Globus pallidus (tissue), 1 donor: ENCODE measurements around the gene UGDH.
A peak's percentile ranks its signal among the peaks of the same experiment; 100 is the strongest.
"Not testable (repeated sequence)": the region's sequence is repeated elsewhere in the genome, so short reads cannot be mapped to it uniquely, and the experiment has no call there.

Experiments used
- DNase-seq: peaks from one replicate; pipeline ENCODE4 v3.0.0-alpha.2; 2015; ENCODE audit warnings: low spot score

UGDH gene

DNA sequence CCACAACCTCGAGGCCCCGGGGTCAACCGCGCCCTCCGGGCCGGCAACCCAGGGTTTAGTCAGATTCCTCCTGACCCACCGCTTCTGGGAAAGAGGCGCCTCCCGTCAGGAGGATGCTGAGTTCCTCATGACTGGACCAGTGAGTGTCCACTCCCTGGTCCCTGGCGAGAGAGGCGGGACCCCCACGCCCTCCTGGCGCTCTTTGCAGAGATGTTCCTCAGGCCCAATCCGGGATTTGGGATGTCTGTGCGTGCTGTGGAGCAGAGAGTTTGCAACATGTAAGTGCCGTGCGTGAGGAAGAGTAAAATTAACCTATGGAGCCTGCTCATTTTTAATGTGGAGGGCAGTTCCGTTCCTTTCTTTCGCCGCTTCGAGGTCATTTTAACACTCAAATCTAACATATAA, 824 bp upstream of the UGDH start:
- DNase-seq: no peak

GRCh38 chr4:39526765-39527295, 409 bp downstream of the UGDH start:
- peak; percentile 30 for DNase-seq

- DNase-seq: no peak
Measured at GRCh38 chr4:39525822-39526690, 1.2 kb downstream of the UGDH start.

DNA sequence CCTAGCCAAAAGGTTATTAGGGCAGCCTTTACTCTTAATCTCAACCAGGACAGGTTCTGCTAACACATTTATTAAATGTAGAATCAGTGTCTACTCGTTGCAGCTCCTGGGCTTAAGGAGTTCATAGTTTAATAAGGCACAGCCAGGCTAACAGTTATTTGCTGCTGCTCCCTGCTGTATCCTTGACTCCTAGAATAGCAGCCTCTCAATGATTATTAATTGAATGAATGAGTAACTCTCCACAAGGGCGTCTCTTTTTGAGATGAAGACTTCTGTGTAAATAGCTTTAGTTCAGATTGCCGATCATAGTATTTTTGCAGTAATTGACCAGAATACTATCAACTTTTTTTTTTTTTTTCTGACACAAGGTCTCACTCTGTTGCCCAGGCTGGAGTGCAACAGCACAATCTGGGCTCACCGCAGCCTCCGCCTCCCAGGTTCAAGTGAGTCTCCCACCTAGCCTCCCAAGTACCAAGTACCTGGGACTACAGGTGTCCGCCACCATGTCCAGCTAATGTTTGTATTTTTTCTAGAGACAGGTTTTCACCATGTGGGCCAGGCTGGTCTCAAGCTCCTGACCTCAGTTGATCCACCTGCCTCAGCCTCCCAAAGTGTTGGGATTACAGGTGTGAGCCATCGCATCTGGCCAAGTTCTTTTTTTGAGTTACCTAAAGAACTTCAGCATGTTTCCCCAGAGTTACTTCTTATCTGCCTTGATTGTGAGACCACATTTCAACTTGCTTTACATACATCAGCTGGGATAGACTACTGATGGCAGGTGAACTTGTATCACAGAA, 2.9 kb downstream of the UGDH start:
- DNase-seq: no peak

DNA sequence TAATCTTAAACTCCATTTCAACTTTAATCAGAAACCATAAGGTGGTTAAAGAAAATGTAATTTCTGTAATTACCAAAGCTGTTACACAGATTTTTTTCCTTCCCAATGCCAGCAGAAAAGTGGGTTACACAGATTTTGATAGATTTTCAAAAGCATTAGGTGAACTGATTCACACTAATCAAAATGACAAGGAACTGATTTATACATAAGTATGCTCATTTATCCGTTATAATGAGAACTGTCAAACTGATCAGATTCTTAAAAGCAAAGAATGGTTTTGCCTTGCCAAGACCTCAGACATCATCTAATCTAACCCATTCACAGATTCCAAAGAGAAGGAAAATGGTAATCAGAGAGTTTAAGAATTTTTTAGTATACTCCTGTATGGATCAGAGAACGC, 5.2 kb downstream of the UGDH start:
- DNase-seq: no peak

DNA sequence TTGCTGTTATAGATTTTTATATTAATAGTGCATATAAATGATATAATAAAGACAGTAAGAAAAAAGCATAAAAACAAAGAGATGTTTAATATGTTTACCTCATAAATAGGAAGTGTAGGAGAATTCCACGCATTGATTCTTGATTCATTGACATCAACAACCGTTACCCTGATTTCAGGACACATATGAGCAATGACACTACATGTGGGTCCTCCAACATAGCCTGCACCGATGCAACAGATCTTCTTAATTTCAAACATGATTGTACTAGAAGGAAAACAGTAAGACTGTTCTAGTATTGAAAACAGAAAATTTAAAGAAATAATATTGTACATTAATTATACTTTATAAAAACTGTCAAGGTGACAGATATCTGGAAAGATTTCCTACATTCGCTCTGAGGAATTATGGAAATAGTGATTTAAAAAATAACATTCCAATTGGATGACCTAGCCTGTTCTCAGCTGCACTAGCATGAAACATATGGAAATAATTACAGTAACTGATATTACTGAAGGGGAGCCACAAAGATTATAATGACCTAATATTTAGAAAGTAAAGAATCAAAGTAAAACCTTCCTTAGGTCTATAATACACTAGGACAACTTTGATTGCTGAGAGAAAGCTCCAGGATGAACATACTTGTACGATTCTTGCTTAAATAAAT, 5.9 kb downstream of the UGDH start:
- no peak for DNase-seq

GRCh38 chr4:39518484-39518883, 8.8 kb downstream of the UGDH start:
- no peak for DNase-seq

- DNase-seq: no peak
Measured at GRCh38 chr4:39516407-39516966, 10.8 kb downstream of the UGDH start.

- DNase-seq: not testable (repeated sequence)
Measured at GRCh38 chr4:39515669-39516401, 11.4 kb downstream of the UGDH start.

DNA sequence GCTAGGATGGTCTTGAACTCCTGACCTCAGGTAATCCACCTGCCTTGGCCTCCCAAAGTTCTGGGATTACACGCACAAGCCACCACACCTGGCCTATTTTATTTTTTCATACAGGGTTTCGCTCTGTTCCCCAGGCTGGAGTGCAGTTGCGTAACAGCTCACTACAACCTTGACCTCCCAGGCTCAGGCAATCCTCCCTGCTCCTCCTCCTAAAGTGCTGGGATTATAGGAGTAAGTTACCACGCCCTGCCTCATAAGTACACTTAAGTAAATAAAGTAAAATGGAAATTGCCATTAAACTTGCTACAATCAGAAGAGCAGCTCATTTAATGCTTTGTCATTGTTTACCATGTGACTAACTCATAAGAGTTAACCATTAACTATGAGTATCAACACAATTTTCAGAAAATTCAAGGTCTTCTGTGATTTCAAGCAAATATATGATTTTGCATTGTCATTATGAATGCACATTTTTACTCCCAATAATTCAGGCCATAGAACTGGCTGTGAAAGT, 12.3 kb downstream of the UGDH start:
- DNase-seq: no peak

DNA sequence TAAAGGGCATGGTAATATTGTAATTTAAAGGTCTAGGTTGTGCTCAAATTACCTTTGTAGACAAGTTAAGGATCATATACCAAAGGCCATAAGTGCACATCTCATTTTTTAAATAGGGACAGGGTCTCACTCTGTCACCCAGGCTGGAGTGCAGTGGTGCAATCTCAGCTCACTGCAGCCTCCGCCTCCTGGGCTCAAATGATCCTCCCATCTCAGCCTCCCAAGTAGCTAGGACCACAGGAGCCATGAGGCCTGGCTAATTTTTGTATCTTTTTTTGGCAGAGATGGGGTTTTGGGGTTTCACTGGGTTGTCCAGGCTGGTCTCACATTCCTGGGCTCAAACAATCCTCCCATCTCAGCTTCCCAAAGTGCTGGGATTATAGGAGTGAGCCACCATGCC, 13.0 kb downstream of the UGDH start:
- DNase-seq: not testable (repeated sequence)

DNA sequence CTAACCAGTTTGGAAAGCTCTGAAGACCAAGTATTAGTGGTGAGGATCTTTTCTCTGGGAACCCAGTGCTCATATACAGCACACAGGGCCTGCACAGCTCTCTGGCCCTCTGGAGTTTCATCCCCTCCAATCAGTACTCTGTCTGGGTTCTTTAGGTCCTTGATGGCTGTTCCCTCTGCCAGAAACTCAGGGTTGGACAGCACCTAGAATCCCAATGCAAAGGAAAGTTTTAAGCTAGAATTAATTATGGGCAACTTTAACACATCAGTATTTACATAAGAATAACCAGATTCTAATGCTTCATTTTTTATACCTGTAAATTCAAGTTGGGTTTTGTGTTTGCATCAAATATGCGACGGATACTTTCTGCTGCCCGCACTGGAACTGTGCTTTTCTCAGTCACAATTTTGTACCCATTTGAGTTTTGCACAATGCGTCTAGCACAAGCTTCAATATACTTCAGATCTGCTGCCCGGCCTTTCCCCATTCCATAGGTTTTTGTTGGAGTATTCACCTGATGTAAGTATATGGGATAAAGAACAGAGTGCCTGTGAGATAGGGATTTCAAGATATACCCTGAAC, 16.8 kb downstream of the UGDH start:
- DNase-seq: no peak

DNA sequence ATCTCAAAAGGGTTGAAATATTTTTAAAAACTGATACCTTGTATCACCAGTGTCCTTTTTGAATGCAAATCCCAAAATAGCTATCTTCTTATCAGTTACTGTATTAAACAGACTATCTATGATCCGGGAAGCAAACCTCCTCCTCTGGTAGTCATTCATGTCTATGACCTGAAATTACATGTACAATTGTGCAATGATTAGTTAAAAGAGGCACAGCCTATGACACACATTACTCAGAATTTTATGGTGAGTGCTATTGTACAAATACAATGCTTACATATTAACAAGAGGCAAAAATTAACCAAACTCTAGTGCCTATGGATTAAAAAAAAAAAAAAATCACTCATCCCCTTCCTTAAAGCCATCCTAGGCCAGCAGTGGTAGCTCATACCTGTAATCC, 21.7 kb downstream of the UGDH start:
- DNase-seq: no peak

DNA sequence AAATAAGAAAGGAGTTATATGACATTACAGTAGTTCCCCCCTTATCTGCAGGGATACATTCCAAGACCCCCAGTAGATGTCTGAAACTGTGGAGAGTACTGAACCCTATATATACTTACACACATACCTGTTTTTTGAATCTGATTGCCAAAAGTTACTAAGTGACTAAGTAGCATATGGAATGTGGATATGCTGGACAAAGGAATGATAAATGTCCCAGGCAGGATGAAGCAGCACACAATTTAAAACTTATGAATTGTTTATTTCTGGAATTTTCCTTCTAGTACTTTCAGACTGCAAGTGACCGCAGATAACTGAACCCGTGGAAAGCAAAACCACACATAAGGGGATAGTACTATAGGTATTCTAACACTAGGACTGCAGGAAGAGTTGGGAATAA, 22.7 kb downstream of the UGDH start:
- DNase-seq: no peak

- DNase-seq: not testable (repeated sequence)
Measured at GRCh38 chr4:39502664-39503035, 24.6 kb downstream of the UGDH start.

DNA sequence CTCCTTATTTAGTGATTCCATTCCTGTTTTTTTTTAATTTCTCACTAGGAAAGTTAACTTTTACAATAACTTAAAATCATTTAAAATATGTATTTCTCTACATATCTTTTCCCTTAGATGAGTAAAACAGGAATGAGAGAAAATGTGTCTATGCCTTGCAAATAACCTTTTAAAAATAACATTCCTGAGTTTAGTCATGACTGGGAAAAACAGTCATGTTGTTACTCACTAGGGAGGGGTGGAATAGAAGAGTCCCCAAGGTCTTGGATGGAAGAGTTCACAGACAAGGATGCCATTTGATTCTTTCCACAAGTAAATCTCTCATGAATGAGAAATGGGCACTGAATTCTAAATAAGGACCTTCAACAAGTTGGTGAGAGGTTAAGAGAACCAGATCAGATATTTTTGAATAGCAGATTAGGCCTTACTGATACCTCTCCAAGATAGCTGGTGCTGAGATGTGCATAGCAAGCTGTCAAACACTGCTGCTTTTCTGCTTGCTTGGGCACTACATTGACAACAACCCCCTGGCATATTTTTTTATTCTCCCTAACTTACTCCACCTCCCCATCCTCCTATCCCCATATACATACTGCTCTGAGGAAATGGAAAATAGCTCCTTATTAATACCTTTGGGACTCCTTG, 25.1 kb downstream of the UGDH start:
- no peak for DNase-seq

DNA sequence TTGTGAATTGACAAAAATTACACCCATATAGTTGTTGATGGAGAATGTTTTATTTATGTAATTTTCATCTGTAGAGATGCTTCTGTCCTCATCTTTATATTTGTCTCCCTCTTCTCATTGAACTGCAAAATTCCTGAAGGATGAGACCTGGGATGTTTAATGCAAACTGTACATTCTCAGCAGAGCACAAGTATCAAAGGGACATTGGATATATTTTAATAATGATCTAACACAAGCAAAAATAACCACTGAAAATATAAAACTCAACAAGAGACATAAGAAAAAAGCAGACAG, 28.6 kb downstream of the UGDH start:
- no peak for DNase-seq

GRCh38 chr4:39497909-39498726, 29.1 kb downstream of the UGDH start:
- DNase-seq: no peak

DNA sequence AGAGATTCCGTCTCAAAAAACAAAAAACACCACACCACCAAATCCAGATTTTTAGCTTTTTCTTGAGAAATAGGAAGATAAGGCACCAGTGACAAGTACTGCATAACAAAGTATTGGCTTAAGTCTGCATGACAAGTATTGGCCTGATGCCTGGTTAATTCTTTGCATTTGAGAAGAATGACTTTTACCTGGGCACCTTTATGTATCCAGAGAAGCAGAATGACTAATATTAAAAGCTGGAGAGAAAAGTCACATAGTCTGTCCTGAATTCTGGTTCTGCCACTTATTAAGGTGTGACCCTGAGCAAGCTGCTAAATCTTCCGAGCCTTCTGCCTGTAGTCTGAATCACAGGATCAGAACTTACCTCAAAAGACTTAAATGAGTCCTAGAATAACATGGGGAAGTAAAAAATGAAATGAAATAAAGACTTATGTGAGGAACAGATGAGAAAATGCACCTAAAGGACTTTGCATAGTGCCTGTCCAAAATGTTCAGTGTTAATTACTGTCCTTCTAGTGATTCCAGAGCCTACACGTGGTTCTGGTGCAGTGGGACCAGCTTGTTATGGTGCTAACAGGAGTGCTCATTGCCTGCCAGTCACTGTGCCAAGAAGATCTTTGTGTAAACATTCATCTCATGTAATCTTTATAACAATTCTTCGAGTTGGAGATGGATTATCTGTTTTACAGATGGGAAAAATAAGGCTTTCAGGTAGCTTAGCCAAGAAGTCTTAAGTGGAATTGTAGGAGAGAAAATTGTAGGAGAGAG, 31.6 kb downstream of the UGDH start:
- DNase-seq: no peak
